ENCODE data around the gene E2F4. TPM values are rescaled to one million over a fixed set of nuclear protein-coding genes. Genes with fewer than 3 reads are reported as not detected.

The E2F4 gene
- total and polyA plus RNA-seq, 8 donors: 14.8 to 61.3 (median 22.8) TPM

GRCh38 chr16:67194260-67194659, 2.3 kb downstream of the E2F4 start:
- Histone ChIP-seq H3K36me3 (peaks cover 0 to 27% (median 13%) of the 10 kb centered on the region in 3 donors), H3K27ac (no peak overlapping the region), H3K9me3 (no peaks in the 10 kb centered on the region), H3K27me3 (no peaks in the 10 kb centered on the region), H3K4me1 (peaks cover 14 to 19% (median 17%) of the 10 kb centered on the region in 3 donors), H3K4me3 (no peak overlapping the region)
- ATAC-seq (no peak), DNase-seq (peak in 1 of 6 donors; percentile 40), FAIRE-seq (no peak)
- WGBS, 2 donors: 88 to 95% methylated on average over 6 of the region's 6 CpGs
- TF ChIP-seq CTCF (IDR thresholded peaks at IDR 0.05): no peak
- intact Hi-C loops (cut with DNase I): no loop called here

GRCh38 chr16:67195676-67196075, 3.7 kb downstream of the E2F4 start:
- ATAC-seq: no peak
- H3K27me3 ChIP-seq: no peaks in the 10 kb centered on the region
- no peak overlapping the region for H3K27ac ChIP-seq
- WGBS, 2 donors: 60 to 67% methylated on average over 5 of the region's 5 CpGs
- H3K36me3 ChIP-seq: peaks cover 0 to 27% (median 13%) of the 10 kb centered on the region in 3 donors
- FAIRE-seq: no peak
- no peak overlapping the region for H3K4me3 ChIP-seq
- peaks cover 14 to 19% (median 17%) of the 10 kb centered on the region in 3 donors for H3K4me1 ChIP-seq
- H3K9me3 ChIP-seq: no peaks in the 10 kb centered on the region
- intact Hi-C loops (cut with DNase I): no loop called here
- no peak for TF ChIP-seq CTCF (IDR thresholded peaks at IDR 0.05)
- DNase-seq: no peak

GRCh38 chr16:67196881-67197280, 4.9 kb downstream of the E2F4 start:
- intact Hi-C loops (cut with DNase I): no loop called here
- H3K27me3 ChIP-seq: no peaks in the 10 kb centered on the region
- H3K4me1 ChIP-seq: peaks cover 9 to 14% (median 11%) of the 10 kb centered on the region in 3 donors
- H3K9me3 ChIP-seq: no peaks in the 10 kb centered on the region
- peaks cover 0 to 33% (median 13%) of the 10 kb centered on the region in 3 donors for H3K36me3 ChIP-seq
- 92 to 95% methylated on average over 1 of the region's 1 CpG for WGBS, 2 donors
- no peak for TF ChIP-seq CTCF (IDR thresholded peaks at IDR 0.05)
- DNase-seq (no peak), ATAC-seq (no peak), FAIRE-seq (no peak)
- H3K4me3 ChIP-seq: no peak overlapping the region
- no peak overlapping the region for H3K27ac ChIP-seq

GRCh38 chr16:67197704-67198103, 5.7 kb downstream of the E2F4 start:
- Histone ChIP-seq H3K9me3 (no peaks in the 10 kb centered on the region), H3K36me3 (peaks cover 0 to 40% (median 17%) of the 10 kb centered on the region in 3 donors), H3K27me3 (no peaks in the 10 kb centered on the region), H3K27ac (no peak overlapping the region), H3K4me3 (no peak overlapping the region), H3K4me1 (peaks cover 8 to 12% (median 8%) of the 10 kb centered on the region in 3 donors)
- 65 to 69% methylated on average over 6 of the region's 6 CpGs for WGBS, 2 donors
- DNase-seq: no peak
- no peak for FAIRE-seq
- TF ChIP-seq CTCF (IDR thresholded peaks at IDR 0.05): no peak
- intact Hi-C loops (cut with DNase I): no loop called here
- ATAC-seq: no peak

- peaks cover 0 to 46% (median 19%) of the 10 kb centered on the region in 3 donors for H3K36me3 ChIP-seq
- H3K4me1 ChIP-seq: peaks cover 3 to 6% (median 3%) of the 10 kb centered on the region in 3 donors
- H3K9me3 ChIP-seq: no peaks in the 10 kb centered on the region
- WGBS, 2 donors: 40 to 44% methylated on average over 11 to 12 of the region's 12 CpGs
- H3K27ac ChIP-seq: peak overlapping the region in 3 of 4 donors; percentile 72 to 77 (median 72)
- TF ChIP-seq CTCF (IDR thresholded peaks at IDR 0.05): peak; percentile 16 to 48 (median 28)
- DNase-seq (peak in 4 of 6 donors; percentile 43 to 76 (median 64)), ATAC-seq (peak; percentile 25 to 59 (median 42)), FAIRE-seq (no peak)
- intact Hi-C loops (cut with DNase I): no loop called here
- no peaks in the 10 kb centered on the region for H3K27me3 ChIP-seq
- H3K4me3 ChIP-seq: peak overlapping the region in 1 of 4 donors; percentile 69
Measured at GRCh38 chr16:67198238-67198734, 6.3 kb downstream of the E2F4 start.

Measured in pancreas (tissue), 10 donors.